H1 (cell line): ENCODE data around the gene MKI67. TPM values are rescaled to one million over a fixed set of nuclear protein-coding genes. Genes with fewer than 3 reads are reported as not detected.

ENCODE experiments used
- CTCF ChIA-PET: fragments of 300-600 bp; sonication (Branson Sonifier 250); formaldehyde crosslinking; loops from one replicate; lab custom pipeline; 2021; ENCODE audit not compliant: partially characterized antibody; lab: Charles Lee
- POLR2A ChIA-PET: fragments of 300-600 bp; sonication (Branson Sonifier 250); formaldehyde crosslinking; loops from one replicate; lab custom pipeline; 2021; ENCODE audit warnings: inconsistent platforms; ENCODE audit not compliant: partially characterized antibody; lab: Charles Lee
- DNase-seq, 2 experiments: peaks; one replicate each; pipeline versions ENCODE4 v3.0.0 to v3.0.0-alpha.2; 2010 to 2022; ENCODE audit warnings: low spot score in 2 of 2, low read depth in 1 of 2, mixed read lengths in 1 of 2
- FAIRE-seq: peaks from 2 replicates; lab custom pipeline; 2011; peaks lifted over from hg19 to GRCh38; lab: Jason Lieb, UNC
- H2AFZ ChIP-seq: 2 replicates; pipeline ENCODE4 v1.8.1; 2012; ENCODE audit warnings: low read length, inconsistent platforms
- H2AK5ac ChIP-seq: 2 replicates; pipeline ENCODE4 v1.6.1; 2013; ENCODE audit warnings: low read depth, low read length
- H2BK120ac ChIP-seq: replicated peaks from 2 replicates; pipeline ENCODE3; 2013; ENCODE audit warnings: low read depth, low read length, inconsistent platforms
- H2BK12ac ChIP-seq: 2 replicates; pipeline ENCODE4 v1.6.1; 2013; ENCODE audit warnings: low read depth, low read length
- H2BK15ac ChIP-seq: 2 replicates; pipeline ENCODE4 v1.6.1; 2013; ENCODE audit warnings: low read length
- H2BK20ac ChIP-seq: 2 replicates; pipeline ENCODE4 v1.6.1; 2013; ENCODE audit warnings: low read length
- H2BK5ac ChIP-seq: 2 replicates; pipeline ENCODE4 v1.6.1; 2013; ENCODE audit warnings: low read depth, low read length
- H3K14ac ChIP-seq: 2 replicates; pipeline ENCODE4 v1.6.1; 2013; ENCODE audit warnings: inconsistent platforms; ENCODE audit not compliant: insufficient read length
- H3K18ac ChIP-seq: 2 replicates; pipeline ENCODE4 v1.6.1; 2013; ENCODE audit warnings: low read length; ENCODE audit errors: extremely low read depth
- H3K23ac ChIP-seq: 2 replicates; pipeline ENCODE4 v1.6.1; 2013; ENCODE audit warnings: inconsistent platforms; ENCODE audit not compliant: insufficient read length
- H3K23me2 ChIP-seq: 2 replicates; pipeline ENCODE4 v1.6.1; 2013; ENCODE audit warnings: low read depth, low read length
- H3K27ac ChIP-seq: 2 replicates; pipeline ENCODE4 v1.6.1; 2011; ENCODE audit warnings: low read depth, low read length, inconsistent platforms
- H3K27me3 ChIP-seq, 4 experiments: replicated peaks in 1 of 4; 1 replicate in 1 of 4; 2 replicates in 3 of 4; pipeline versions ENCODE4 v1.6.1 to v1.8.1; 2011 to 2013; ENCODE audit warnings: low read length in 3 of 4, mild to moderate bottlenecking in 3 of 4, inconsistent platforms in 2 of 4, mixed read lengths in 2 of 4, moderate library complexity in 1 of 4; ENCODE audit not compliant: control insufficient read depth in 3 of 4, insufficient read depth in 3 of 4; ENCODE audit errors: extremely low read depth in 1 of 4
- H3K36me3 ChIP-seq, 4 experiments: 2 replicates each; pipeline versions ENCODE4 v1.6.1 to v1.8.1; 2011 to 2013; ENCODE audit warnings: mild to moderate bottlenecking in 4 of 4, low read length in 3 of 4, moderate library complexity in 2 of 4, control low read depth in 1 of 4, inconsistent platforms in 1 of 4; ENCODE audit not compliant: insufficient read depth in 4 of 4, control insufficient read depth in 2 of 4
- H3K4ac ChIP-seq: replicated peaks from 2 replicates; pipeline ENCODE3; 2013; ENCODE audit warnings: low read length, low read depth, mixed read lengths, inconsistent platforms; ENCODE audit not compliant: insufficient read length
- H3K4me1 ChIP-seq, 4 experiments: replicated peaks in 1 of 4; 1 replicate in 1 of 4; 2 replicates in 3 of 4; pipeline versions ENCODE4 v1.6.1 to v1.8.1; 2011 to 2013; ENCODE audit warnings: low read length in 3 of 4, inconsistent platforms in 2 of 4, mixed read lengths in 1 of 4; ENCODE audit not compliant: insufficient read depth in 4 of 4, control insufficient read depth in 3 of 4
- H3K4me2 ChIP-seq, 2 experiments: 2 replicates each; pipeline versions ENCODE4 v1.6.1 to v1.8.1; 2011 to 2013; ENCODE audit warnings: low read depth in 2 of 2, low read length in 2 of 2, control low read depth in 1 of 2, inconsistent platforms in 1 of 2, mild to moderate bottlenecking in 1 of 2; ENCODE audit not compliant: insufficient read depth in 1 of 2
- H3K4me3 ChIP-seq, 4 experiments: fragments of 200-600, 300-600 bp in 1 of 4; sonication (generic), shearing (Covaris generic), sonication (Bioruptor Twin) in 1 of 4; 2 replicates each; pipeline versions ENCODE4 v1.5.1 to v1.8.1; 2011 to 2016; ENCODE audit warnings: low read length in 4 of 4, low read depth in 3 of 4, control low read depth in 2 of 4, inconsistent platforms in 2 of 4, mild to moderate bottlenecking in 2 of 4, mixed read lengths in 1 of 4, moderate library complexity in 1 of 4; ENCODE audit not compliant: insufficient read depth in 2 of 4; ENCODE audit errors: extremely low read depth in 1 of 4
- H3K56ac ChIP-seq: replicated peaks from 2 replicates; pipeline ENCODE3; 2013; ENCODE audit warnings: low read depth, mild to moderate bottlenecking, mixed read lengths, low read length, inconsistent platforms; ENCODE audit not compliant: insufficient read length
- H3K79me1 ChIP-seq: 2 replicates; pipeline ENCODE4 v1.6.1; 2013; ENCODE audit warnings: low read depth, low read length, control low read depth
- H3K79me2 ChIP-seq, 2 experiments: 2 replicates each; pipeline versions ENCODE4 v1.6.1 to v1.8.1; 2012 to 2013; ENCODE audit warnings: low read length in 2 of 2, mild to moderate bottlenecking in 2 of 2, inconsistent platforms in 1 of 2; ENCODE audit not compliant: insufficient read depth in 2 of 2, control insufficient read depth in 1 of 2
- H3K9ac ChIP-seq, 4 experiments: replicated peaks in 1 of 4; 1 replicate in 1 of 4; 2 replicates in 3 of 4; pipeline versions ENCODE4 v1.6.1 to v1.8.1; 2011 to 2013; ENCODE audit warnings: low read depth in 3 of 4, low read length in 3 of 4, control low read depth in 2 of 4, mild to moderate bottlenecking in 2 of 4, moderate library complexity in 2 of 4, inconsistent platforms in 1 of 4; ENCODE audit errors: extremely low read depth in 1 of 4
- H3K9me3 ChIP-seq, 2 experiments: 2 replicates each; pipeline versions ENCODE4 v1.6.1 to v1.8.1; 2012 to 2013; ENCODE audit warnings: mild to moderate bottlenecking in 2 of 2, moderate library complexity in 2 of 2, control low read depth in 1 of 2, inconsistent platforms in 1 of 2, low read depth in 1 of 2, low read length in 1 of 2, mixed read lengths in 1 of 2; ENCODE audit not compliant: insufficient read depth in 2 of 2
- H4K20me1 ChIP-seq, 2 experiments: replicated peaks in 1 of 2; 2 replicates each; pipeline versions ENCODE3 to v1.8.1; 2011 to 2013; ENCODE audit warnings: inconsistent platforms in 2 of 2, low read length in 2 of 2, mild to moderate bottlenecking in 1 of 2; ENCODE audit not compliant: insufficient read depth in 2 of 2, control insufficient read depth in 1 of 2
- H4K5ac ChIP-seq: 2 replicates; pipeline ENCODE4 v1.6.1; 2013; ENCODE audit warnings: low read length, low read depth, mixed read lengths, inconsistent platforms; ENCODE audit not compliant: insufficient read length
- H4K8ac ChIP-seq: 2 replicates; pipeline ENCODE4 v1.8.0; 2013; ENCODE audit warnings: mild to moderate bottlenecking, moderate library complexity, low read length, inconsistent platforms; ENCODE audit not compliant: insufficient read depth; ENCODE audit errors: extremely low read depth
- H4K91ac ChIP-seq: replicated peaks from 2 replicates; pipeline ENCODE3; 2013; ENCODE audit warnings: low read length, mixed read lengths, inconsistent platforms; ENCODE audit not compliant: insufficient read length
- EGR1 ChIP-seq: IDR thresholded peaks from 2 replicates; pipeline ENCODE4 v1.6.1; 2011; ENCODE audit warnings: low read depth, low read length, borderline replicate concordance
- WGBS, 2 experiments: shearing (Covaris generic) in 1 of 2; methylation state at CpG; one replicate each; pipeline versions ENCODE4 v1.1.6 to v1.1.7; 2013 to 2015; ENCODE audit warnings: low lambda C conversion rate in 2 of 2, mixed read lengths in 2 of 2, inconsistent platforms in 1 of 2, low coverage in 1 of 2, missing lambda C conversion rate in 1 of 2; ENCODE audit not compliant: insufficient replicate concordance in 2 of 2, insufficient coverage in 1 of 2, insufficient read length in 1 of 2; ENCODE audit errors: extremely low coverage in 1 of 2, missing lambda C conversion rate in 1 of 2; 5-methylcytosine and 5-hydroxymethylcytosine counted together
- polyA plus RNA-seq, 7 experiments: library from polyadenylated mRNA; depleted of rRNA in 3 of 7; stranded (reverse) in 5 of 7; unstranded in 2 of 7; fragments of >200 nt in 5 of 7; fragments of 200-250 nt in 2 of 7; gene quantifications; 1 replicate in 5 of 7; 2 replicates in 1 of 7; 4 replicates in 1 of 7; pipeline versions ENCODE4 v1.2.1 to v1.2.3, GENCODE V29; 2011 to 2013; ENCODE audit warnings: missing spikeins in 2 of 7, mixed read lengths in 2 of 7
- total RNA-seq: library from RNA; stranded (reverse); fragmentation: NEBNext Ultra II Directional; extraction: Animal tissue kit (Norgen Biotek cat#: 25700); gene quantifications from 2 replicates; pipeline ENCODE4 v1.2.1, GENCODE V29; 2021

Gene MKI67
- total and polyA plus RNA-seq, 2 of the 8 experiments (the other 6 are each of a cell fraction or from before 2014, with no cell fraction given), result 15.8 to 85.1 TPM

DNA sequence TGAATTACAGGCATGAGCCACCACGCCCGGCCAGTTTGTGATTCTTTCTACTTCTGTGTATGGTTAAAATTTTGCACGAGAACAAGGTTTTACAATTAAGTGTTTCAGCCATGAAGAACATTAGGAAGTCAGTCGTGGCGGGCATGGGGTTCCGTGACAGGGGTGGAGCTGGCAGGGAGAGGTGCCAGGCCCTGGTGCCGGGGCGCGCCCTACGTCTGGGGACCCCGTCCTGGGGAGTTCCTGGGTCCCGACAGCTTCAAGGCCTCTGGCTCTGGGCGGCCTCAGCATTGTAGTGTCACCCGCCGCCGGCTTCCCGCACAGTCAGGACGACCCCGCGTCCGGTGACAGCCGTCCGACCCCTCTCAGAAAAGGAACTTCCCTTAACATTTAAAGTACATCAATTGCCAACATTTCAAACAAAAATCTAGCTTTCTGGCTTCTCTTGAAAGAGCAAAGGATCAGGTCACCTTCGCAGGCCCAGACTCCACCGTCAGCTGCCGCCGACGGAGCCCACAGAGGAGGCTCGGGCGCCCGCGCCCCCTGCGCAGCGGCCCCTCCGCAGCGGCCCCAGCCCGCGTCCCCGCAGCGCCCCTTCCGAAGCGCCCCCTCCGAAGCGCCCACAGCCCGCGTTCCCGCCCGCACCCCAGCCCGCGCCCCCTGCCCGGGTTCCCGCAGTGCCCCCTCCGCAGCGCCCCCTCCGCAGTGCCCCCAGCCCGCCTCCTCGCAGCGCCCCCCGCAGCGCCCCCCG lies 23.2 kb upstream of the MKI67 start:
- H4K8ac ChIP-seq, result no peak overlapping the region
- H4K20me1 ChIP-seq, result no peaks in the 10 kb centered on the region
- no peak overlapping the region for H2BK20ac ChIP-seq
- POLR2A ChIA-PET, result interaction anchor here (1.3 kb wide), 1 partner anchor 23 kb away, joined by 3 read pairs; no protein-coding TSS in a partner anchor
- no peak overlapping the region for H3K23ac ChIP-seq
- CTCF ChIA-PET, result interaction anchor here (0.8 to 2.1 kb wide), 16 partner anchors 9 to 138 kb away, joined by 3 to 13 read pairs (median 3); partner anchors contain the start of gene MKI67
- H3K4me2 ChIP-seq, result peak overlapping the region in 1 of 2 experiments; percentile 62
- no peaks in the 10 kb centered on the region for H3K79me1 ChIP-seq
- peak overlapping the region in 3 of 4 experiments; percentile 8 to 71 (median 11); a peak in 5 of 8 replicates for H3K4me3 ChIP-seq
- no peak overlapping the region for H2BK12ac ChIP-seq
- H4K5ac ChIP-seq, result no peak overlapping the region
- H3K9me3 ChIP-seq, result no peaks in the 10 kb centered on the region
- WGBS, 2 experiments, result 81% methylated on average over 17 of the region's 61 CpGs; no CpG with 5 or more reads in 1 of the 2 experiments
- peaks cover 0 to 4% (median under 1%) of the 10 kb centered on the region in 4 experiments; a peak in 3 of 7 replicates for H3K4me1 ChIP-seq
- DNase-seq, result no peak
- peaks cover 0 to 8% (median 2%) of the 10 kb centered on the region in 4 experiments; a peak in 3 of 7 replicates for H3K27me3 ChIP-seq
- H3K27ac ChIP-seq, result no peak overlapping the region
- no peak overlapping the region for H2BK5ac ChIP-seq
- no peak overlapping the region for H3K56ac ChIP-seq
- no peak overlapping the region for H2AK5ac ChIP-seq
- peak overlapping the region; percentile 90; the same call in 1 of the 2 replicates for H2AFZ ChIP-seq
- no peak for FAIRE-seq
- no peak overlapping the region for H3K9ac ChIP-seq
- H3K36me3 ChIP-seq, result no peaks in the 10 kb centered on the region
- H2BK15ac ChIP-seq, result no peak overlapping the region
- no peak overlapping the region for H2BK120ac ChIP-seq
- no peak overlapping the region for H3K18ac ChIP-seq
- H3K79me2 ChIP-seq, result no peaks in the 10 kb centered on the region
- no peak overlapping the region for H3K4ac ChIP-seq
- no peak overlapping the region for H3K14ac ChIP-seq
- peaks cover 6% of the 10 kb centered on the region; the same call in 1 of the 2 replicates for H3K23me2 ChIP-seq
- no peak overlapping the region for H4K91ac ChIP-seq
- TF ChIP-seq EGR1, result no peak
